ENCODE results near the gene JAK1.

DNA sequence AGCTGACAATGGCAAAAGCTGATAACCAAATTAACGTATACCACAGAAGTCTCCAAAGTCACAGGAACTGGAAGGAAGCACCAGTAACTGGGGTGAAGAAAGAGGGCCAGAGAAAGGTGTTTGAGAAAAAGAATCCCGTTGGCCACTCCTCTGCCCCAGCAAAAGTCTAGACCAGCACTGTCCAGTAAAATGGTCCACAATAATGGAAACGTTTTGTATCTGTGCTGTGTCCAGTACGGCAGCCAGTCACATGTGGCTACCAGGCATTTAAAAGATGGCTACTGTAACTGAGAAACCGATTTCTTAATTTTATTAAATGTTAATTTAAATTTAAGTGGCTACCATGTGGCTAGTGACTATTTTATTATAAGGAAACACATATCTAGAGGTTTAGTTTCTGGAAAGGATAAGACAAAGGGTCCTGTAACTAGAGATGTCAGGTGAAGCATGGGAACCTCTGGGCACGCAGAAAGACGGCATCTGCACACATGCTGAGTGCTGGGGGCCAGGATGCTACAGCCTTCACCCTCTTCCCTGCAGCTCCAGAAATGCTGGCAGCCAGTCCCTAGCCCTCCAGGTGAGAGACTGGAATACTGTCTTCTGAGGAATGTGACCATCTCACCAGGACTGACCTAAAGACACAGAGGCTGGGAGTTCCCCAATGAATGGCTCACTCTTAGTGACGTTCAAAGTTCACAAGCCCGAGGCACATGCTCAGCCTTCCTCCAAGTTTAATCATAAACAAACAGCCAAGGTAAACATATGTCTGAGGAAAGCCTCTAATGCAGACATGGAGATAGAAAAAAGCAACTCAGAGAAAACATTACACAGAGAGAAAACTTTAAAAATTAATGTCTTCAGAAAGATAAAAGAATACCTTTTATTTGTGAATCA is 50.7 kb downstream of the JAK1 start:
- TF ChIP-seq EP300 (IDR thresholded peaks at IDR 0.05), result peak in 2 of 4 donors; percentile 6 to 11
- TF ChIP-seq, protein P1, sequence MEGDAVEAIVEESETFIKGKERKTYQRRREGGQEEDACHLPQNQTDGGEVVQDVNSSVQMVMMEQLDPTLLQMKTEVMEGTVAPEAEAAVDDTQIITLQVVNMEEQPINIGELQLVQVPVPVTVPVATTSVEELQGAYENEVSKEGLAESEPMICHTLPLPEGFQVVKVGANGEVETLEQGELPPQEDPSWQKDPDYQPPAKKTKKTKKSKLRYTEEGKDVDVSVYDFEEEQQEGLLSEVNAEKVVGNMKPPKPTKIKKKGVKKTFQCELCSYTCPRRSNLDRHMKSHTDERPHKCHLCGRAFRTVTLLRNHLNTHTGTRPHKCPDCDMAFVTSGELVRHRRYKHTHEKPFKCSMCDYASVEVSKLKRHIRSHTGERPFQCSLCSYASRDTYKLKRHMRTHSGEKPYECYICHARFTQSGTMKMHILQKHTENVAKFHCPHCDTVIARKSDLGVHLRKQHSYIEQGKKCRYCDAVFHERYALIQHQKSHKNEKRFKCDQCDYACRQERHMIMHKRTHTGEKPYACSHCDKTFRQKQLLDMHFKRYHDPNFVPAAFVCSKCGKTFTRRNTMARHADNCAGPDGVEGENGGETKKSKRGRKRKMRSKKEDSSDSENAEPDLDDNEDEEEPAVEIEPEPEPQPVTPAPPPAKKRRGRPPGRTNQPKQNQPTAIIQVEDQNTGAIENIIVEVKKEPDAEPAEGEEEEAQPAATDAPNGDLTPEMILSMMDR (IDR thresholded peaks at IDR 0.05), result no peak
- TF ChIP-seq POLR2A (IDR thresholded peaks at IDR 0.05), result no peak
- peak in 1 of 2 donors; percentile 35 for TF ChIP-seq POLR2AphosphoS5 (IDR thresholded peaks at IDR 0.05)

Data from upper lobe of left lung (tissue), 4 donors.